Activated CD8-positive, alpha-beta memory T cell treated with anti-CD3 and anti-CD28 coated beads for 4 hours (primary cell): ENCODE measurements around the gene SAV1.

ENCODE experiments used
- DNase-seq, 2 donors: peaks; one replicate each; pipeline ENCODE4 v3.0.0-alpha.2; 2020; ENCODE audit warnings: low read depth in 2 of 2

SAV1 gene

DNA sequence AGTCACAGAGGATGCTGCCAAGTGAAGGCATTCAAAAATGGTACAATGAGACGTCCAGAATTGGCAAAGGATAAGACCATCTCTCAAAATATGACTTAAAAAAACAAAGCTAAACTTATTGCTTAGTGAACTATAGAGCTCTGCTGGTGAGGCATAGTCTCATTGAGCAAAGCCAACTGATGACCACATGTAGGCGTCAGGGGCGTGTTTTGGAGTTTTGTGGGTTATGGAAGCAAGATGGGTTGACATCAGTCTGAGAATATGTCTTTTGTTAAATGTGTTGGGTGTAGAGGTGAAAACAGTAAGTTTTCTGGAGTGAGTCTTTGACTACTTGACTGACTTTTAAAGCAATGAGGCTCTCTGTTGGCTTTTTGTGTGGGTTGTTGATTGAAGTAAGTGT lies 60.9 kb downstream of the SAV1 start:
- no peak for DNase-seq

DNA sequence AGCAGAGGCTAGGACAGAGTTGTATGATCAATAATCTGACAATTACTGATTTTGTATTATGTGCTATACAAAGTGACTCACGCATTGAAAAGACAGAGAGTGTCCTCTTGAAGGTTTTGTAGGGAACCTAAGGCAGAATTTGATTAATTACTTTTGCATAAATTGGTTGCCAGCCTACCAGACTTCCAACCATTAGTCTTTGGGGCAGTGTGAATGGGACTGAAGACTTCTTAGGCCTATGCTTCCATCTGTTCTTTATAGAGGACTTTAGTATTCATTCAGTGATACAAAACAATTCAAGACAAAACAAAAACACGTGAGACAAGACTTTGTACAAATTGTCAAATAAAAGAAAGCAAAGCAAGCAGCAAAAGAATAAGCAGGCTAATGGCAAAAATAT lies 61.6 kb downstream of the SAV1 start:
- no peak for DNase-seq

DNA sequence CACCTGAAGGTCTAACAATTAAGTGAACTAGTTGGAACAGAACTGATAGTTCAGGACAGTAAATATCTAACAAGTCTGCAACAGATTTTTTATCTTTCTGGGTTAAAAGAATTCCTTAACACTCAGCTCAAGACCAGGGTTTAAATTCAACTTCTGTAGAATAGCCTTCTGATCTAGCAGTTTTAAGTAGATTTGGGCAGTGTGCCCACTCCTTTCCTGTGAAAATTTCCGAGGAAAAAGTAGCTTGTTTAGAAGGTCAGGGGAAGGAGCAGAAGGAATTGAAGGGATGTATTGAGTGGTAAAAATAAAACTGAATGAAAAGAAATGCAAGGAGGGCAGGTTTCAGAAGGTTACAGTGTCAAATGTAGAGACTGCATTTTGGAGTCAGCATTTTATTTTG lies 62.3 kb downstream of the SAV1 start:
- no peak for DNase-seq

DNA sequence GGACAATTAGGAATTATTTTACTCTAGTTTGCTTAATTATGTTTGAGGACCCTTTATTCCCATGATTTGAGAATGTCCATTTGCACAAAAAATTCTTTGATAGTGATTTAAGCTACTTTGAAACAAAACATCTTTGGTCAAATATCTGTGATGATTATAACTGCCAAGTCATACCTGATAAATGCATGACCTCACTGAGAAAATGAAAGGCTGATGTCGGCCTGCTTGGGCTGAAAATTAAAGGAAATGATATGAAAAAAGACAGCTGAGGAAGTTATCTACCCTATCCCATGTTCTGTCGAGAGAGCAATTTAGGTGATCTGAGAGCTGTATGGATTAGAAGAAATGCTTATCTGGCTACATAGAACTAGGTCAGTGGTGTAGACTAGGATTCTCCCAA lies 64.5 kb downstream of the SAV1 start:
- no peak for DNase-seq

DNA sequence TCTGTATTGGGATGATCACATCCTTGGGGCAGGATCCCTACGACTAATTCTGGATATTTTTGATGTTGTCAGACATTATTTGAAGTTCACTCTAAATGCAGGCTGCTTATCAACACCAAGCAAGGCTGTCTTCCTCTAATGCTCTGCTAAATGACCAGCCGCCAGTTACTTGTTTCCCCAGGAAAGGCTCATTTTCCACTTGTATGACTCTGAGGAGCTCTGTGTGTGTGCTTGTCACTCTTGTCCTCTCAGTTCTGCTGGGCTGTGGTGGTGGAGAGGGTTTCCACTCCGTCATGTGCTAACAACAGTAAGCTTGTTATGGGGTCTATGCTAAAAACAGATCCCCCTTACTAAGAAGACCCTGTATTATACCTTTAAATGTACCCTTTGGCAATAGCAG lies 66.1 kb downstream of the SAV1 start:
- DNase-seq = no peak

DNA sequence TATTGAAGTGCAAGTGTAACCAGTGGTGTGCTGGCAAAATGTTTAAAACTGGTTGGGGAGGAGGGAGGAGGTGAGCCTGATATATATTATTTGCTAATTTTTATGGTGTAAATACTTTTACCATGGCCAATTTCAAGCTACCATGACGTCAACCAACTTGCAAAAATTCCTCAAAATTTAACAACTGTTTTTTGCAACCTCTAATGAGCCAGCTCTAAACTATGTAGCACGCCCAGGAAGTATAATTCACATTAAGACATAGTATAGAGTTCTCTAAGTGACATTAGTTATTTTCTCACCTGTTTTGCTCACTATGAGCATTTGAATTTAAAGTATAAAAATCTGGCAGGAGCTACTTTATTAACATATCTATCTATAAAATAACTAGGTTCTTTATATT lies 66.7 kb downstream of the SAV1 start:
- DNase-seq = no peak

- no peak for DNase-seq
Observed at GRCh38 chr14:50600849-50601248, 67.3 kb downstream of the SAV1 start.

DNA sequence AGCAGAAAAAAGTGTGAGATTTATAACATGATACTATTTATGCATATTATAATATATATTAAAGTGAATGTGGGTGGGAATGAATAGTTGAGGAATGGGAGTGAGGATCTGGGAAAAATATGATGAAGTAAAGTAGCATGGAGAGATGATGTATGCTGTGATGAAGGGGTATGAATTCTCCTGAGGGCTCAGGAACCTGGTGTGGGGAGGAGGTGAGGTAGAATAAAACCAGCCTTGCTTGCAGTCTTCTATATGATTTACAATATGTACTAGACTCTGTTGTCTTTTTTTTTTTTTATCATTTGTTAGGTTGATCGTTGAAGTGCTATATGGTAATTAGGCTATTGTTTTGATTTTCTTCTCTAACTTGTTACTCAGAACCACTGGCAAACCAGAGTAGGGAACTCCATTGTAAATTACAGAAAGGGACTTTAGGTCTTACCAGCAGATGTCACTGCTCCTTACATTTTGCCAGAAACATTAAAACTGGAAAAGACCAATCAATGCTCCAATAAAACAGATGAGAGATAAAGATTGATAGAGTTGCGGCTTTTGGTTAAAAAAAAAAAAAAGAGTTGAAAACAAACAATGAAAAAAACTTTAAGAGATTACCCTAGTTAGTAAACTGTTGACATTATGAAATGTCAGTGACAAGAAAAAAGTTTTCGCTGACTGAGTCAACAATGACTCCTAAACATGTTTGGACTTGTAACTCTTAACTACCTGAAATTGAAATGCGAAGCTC lies 68.2 kb downstream of the SAV1 start:
- DNase-seq = no peak

DNA sequence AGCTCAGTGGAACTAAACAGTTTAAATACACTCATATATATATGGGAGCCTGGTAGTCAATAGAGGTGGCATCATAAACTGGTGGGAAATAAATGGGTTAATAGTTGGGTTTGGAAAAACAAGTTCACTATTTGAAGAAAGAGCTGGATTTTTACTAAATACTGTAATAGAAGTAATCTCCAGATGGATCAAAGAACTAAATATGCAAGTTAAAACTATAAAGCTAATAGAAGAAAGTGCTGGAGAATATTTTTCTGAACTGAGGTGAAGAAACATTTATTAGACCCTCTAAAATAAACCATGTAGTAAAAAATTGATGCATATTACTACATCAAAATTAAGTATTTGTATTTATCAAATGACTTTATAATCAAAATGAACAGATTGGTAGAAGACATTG lies 69.3 kb downstream of the SAV1 start:
- no peak for DNase-seq

GRCh38 chr14:50594577-50595316 lies 73.4 kb downstream of the SAV1 start:
- no peak for DNase-seq

DNA sequence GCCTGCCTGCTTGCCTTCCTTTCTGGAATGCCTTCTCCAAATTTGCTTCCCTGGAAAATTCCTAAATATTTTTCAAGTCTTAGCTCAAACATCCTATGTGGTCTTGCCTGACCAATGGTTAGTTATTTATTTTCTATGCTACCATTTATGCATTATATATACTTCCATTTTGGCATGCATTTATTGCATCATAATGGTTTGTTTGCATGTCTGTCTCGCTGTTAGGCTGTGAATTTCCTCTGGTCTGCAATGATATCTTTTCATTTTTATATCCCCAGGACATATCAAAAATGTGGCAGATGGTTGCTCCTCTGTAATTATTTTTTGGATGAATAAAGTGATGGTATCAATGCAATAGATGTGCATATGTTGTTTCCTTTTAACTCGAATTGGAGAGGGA lies 77.6 kb downstream of the SAV1 start:
- no peak for DNase-seq
